A549 (cell line): ENCODE data around the gene EIF4A2. TPM values are rescaled to one million over a fixed set of nuclear protein-coding genes. Genes with fewer than 3 reads are reported as not detected.

ENCODE experiments used
- ATAC-seq, 2 experiments: fragments of 200-7000 bp in 1 of 2; fragments of >200 bp in 1 of 2; cut with Nextera tagmentation in 1 of 2; cut with Tn5 transposase in 1 of 2; 3 replicates each; pipeline versions ENCODE4 v1.8.0 to v1.9.1; 2018 to 2020; ENCODE audit warnings: mild to moderate bottlenecking in 1 of 2, moderate library complexity in 1 of 2
- CTCF ChIA-PET: fragments of 300-600 bp; sonication (Branson Sonifier 250); formaldehyde crosslinking; extraction: SDS; loops from one replicate; lab custom pipeline; 2021; ENCODE audit warnings: antibody characterized with exemption, inconsistent platforms; lab: Yijun Ruan, JAX
- POLR2A ChIA-PET: fragments of 350-600 bp; formaldehyde crosslinking; extraction: SDS; loops from one replicate; lab custom pipeline; 2021; ENCODE audit warnings: antibody characterized with exemption, inconsistent platforms; lab: Yijun Ruan, JAX
- DNase-seq, 2 experiments: peaks; one replicate each; pipeline versions ENCODE4 v3.0.0 to v3.0.0-alpha.2; 2011 to 2016; ENCODE audit warnings: low read depth in 1 of 2, low spot score in 1 of 2
- FAIRE-seq: peaks from 2 replicates; lab custom pipeline; 2011; peaks lifted over from hg19 to GRCh38; lab: Jason Lieb, UNC
- H3K27ac ChIP-seq, 2 experiments: fragments of >200 bp; sonication (Bioruptor Twin); formaldehyde crosslinking; 3 replicates each; pipeline ENCODE4 v1.5.1; 2016 to 2017
- H3K4me1 ChIP-seq: fragments of >200 bp; sonication (Bioruptor Twin); formaldehyde crosslinking; 3 replicates; pipeline ENCODE4 v1.6.1; 2016
- H3K4me2 ChIP-seq: fragments of >200 bp; sonication (Bioruptor Twin); formaldehyde crosslinking; 3 replicates; pipeline ENCODE4 v1.6.1; 2016
- H3K4me3 ChIP-seq: fragments of >200 bp; sonication (Bioruptor Twin); formaldehyde crosslinking; 3 replicates; pipeline ENCODE4 v1.5.1; 2016
- H3K9me3 ChIP-seq: fragments of >200 bp; sonication (Bioruptor Twin); formaldehyde crosslinking; 3 replicates; pipeline ENCODE4 v1.6.1; 2016
- CBX2 ChIP-seq: fragments of 200-600 bp; sonication (generic); IDR thresholded peaks from 2 replicates; pipeline ENCODE4 v1.6.1; 2016; ENCODE audit warnings: low read depth, mild to moderate bottlenecking, borderline replicate concordance
- CEBPB ChIP-seq, 2 experiments: fragments of >200 bp in 1 of 2; sonication (Bioruptor Twin) in 1 of 2; formaldehyde crosslinking in 1 of 2; IDR thresholded peaks; 2 replicates each; pipeline ENCODE4 v1.6.1; 2012 to 2016
- CHD2 ChIP-seq: fragments of 150-350 bp; IDR thresholded peaks from 2 replicates; pipeline ENCODE4 v1.6.1; 2014; ENCODE audit warnings: low read length; ENCODE audit not compliant: partially characterized antibody
- CHD4 ChIP-seq: fragments of 200-600 bp; sonication (generic); IDR thresholded peaks from 2 replicates; pipeline ENCODE4 v1.6.1; 2016; ENCODE audit warnings: antibody characterized with exemption, mild to moderate bottlenecking, borderline replicate concordance
- FOSL2 ChIP-seq, 2 experiments: fragments of 450-650 bp in 1 of 2; fragments of >200 bp in 1 of 2; sonication (Bioruptor Twin) in 1 of 2; formaldehyde crosslinking; IDR thresholded peaks; 2 replicates each; pipeline versions ENCODE4 v1.5.0 to v1.6.1; 2016 to 2020; ENCODE audit warnings: mild to moderate bottlenecking in 1 of 2, moderate library complexity in 1 of 2
- FOXS1 ChIP-seq: fragments of 250-450 bp; sonication (Bioruptor Pico); IDR thresholded peaks from 2 replicates; pipeline ENCODE4 v1.5.0; 2020; ENCODE audit warnings: mild to moderate bottlenecking, moderate library complexity
- HDAC2 ChIP-seq: fragments of 200-600 bp; sonication (generic); IDR thresholded peaks from 2 replicates; pipeline ENCODE4 v1.6.1; 2016
- HOXA7 ChIP-seq: fragments of 250-450 bp; sonication (Bioruptor Pico); IDR thresholded peaks from 2 replicates; pipeline ENCODE4 v1.5.0; 2020; ENCODE audit warnings: mild to moderate bottlenecking, moderate library complexity
- HOXB13 ChIP-seq: fragments of 250-450 bp; sonication (Bioruptor Pico); IDR thresholded peaks from 2 replicates; pipeline ENCODE4 v1.5.0; 2020; ENCODE audit warnings: low read depth, mild to moderate bottlenecking, moderate library complexity
- JUNB ChIP-seq: fragments of >200 bp; sonication (Bioruptor Twin); formaldehyde crosslinking; IDR thresholded peaks from 2 replicates; pipeline ENCODE4 v1.6.1; 2016
- KDM5A ChIP-seq: fragments of 200-600 bp; sonication (generic); IDR thresholded peaks from 2 replicates; pipeline ENCODE4 v1.6.1; 2016; ENCODE audit warnings: antibody characterized with exemption, mild to moderate bottlenecking
- MAZ ChIP-seq: fragments of 150-350 bp; IDR thresholded peaks from 2 replicates; pipeline ENCODE4 v1.6.1; 2014; ENCODE audit warnings: antibody characterized with exemption, low read depth, low read length, borderline replicate concordance
- NFE2L2 ChIP-seq: fragments of 150-350 bp; conservative IDR thresholded peaks from 2 replicates; pipeline ENCODE4 v1.6.1; 2014; ENCODE audit warnings: low read length
- NPAS2 ChIP-seq: fragments of 250-450 bp; sonication (Bioruptor Pico); IDR thresholded peaks from 2 replicates; pipeline ENCODE4 v1.8.0; 2022; ENCODE audit warnings: mild to moderate bottlenecking, moderate library complexity, borderline replicate concordance
- RCOR1 ChIP-seq: fragments of 150-350 bp; IDR thresholded peaks from 2 replicates; pipeline ENCODE4 v1.6.1; 2014; ENCODE audit warnings: antibody characterized with exemption, low read length, low read depth
- RFX5 ChIP-seq: fragments of 450-650 bp; IDR thresholded peaks from 2 replicates; pipeline ENCODE4 v1.7.1; 2014; ENCODE audit warnings: antibody characterized with exemption, mild to moderate bottlenecking, moderate library complexity
- SMC3 ChIP-seq: fragments of >200 bp; sonication (Bioruptor Twin); formaldehyde crosslinking; IDR thresholded peaks from 3 replicates; pipeline ENCODE4 v1.6.1; 2018; ENCODE audit warnings: inconsistent platforms
- SREBF2 ChIP-seq: fragments of 450-650 bp; IDR thresholded peaks from 2 replicates; pipeline ENCODE4 v1.6.1; 2014; ENCODE audit warnings: mild to moderate bottlenecking, moderate library complexity
- TFCP2L1 ChIP-seq: fragments of 250-450 bp; sonication (Bioruptor Pico); IDR thresholded peaks from 2 replicates; pipeline ENCODE4 v1.5.0; 2021; ENCODE audit warnings: mild to moderate bottlenecking
- ZC3H11A ChIP-seq: fragments of 450-650 bp; IDR thresholded peaks from 2 replicates; pipeline ENCODE4 v1.6.1; 2014; ENCODE audit warnings: antibody characterized with exemption, mild to moderate bottlenecking
- ZNF302 ChIP-seq: fragments of 250-450 bp; sonication (Bioruptor Pico); IDR thresholded peaks from 2 replicates; pipeline ENCODE4 v1.9.0; 2021; ENCODE audit warnings: inconsistent platforms, mild to moderate bottlenecking, moderate library complexity
- ZSCAN20 ChIP-seq: fragments of 250-450 bp; sonication (Bioruptor Pico); IDR thresholded peaks from 2 replicates; pipeline ENCODE4 v1.8.0; 2022; ENCODE audit warnings: mild to moderate bottlenecking, moderate library complexity
- WGBS: methylation state at CpG from one replicate; pipeline ENCODE4 v1.1.6; 2017; ENCODE audit errors: missing lambda C conversion rate; 5-methylcytosine and 5-hydroxymethylcytosine counted together
- polyA plus RNA-seq, 4 experiments: library from polyadenylated mRNA; depleted of rRNA in 3 of 4; stranded (reverse); fragments of >200 nt; fragmentation: RNase III in 1 of 4; extraction: RNeasy Plus Mini Kit Qiagen cat#74134 plus additional on column Dnase treatment in 1 of 4; gene quantifications; 2 replicates in 3 of 4; 3 replicates in 1 of 4; pipeline ENCODE4 v1.2.3, GENCODE V29; 2011 to 2017
- TF ChIP-seq, protein P1 (sequence below): fragments of >200 bp; sonication (Bioruptor Twin); formaldehyde crosslinking; IDR thresholded peaks from 2 replicates; pipeline ENCODE4 v1.6.1; 2016
- TF ChIP-seq, protein P2 (sequence below): IDR thresholded peaks from 2 replicates; pipeline ENCODE4 v1.6.1; 2012
- TF ChIP-seq, protein P3 (sequence below): fragments of 150-350 bp; IDR thresholded peaks from 2 replicates; pipeline ENCODE4 v1.6.1; 2014; ENCODE audit warnings: low read depth, mild to moderate bottlenecking, low read length
- TF ChIP-seq, protein P4 (sequence below): fragments of 450-650 bp; IDR thresholded peaks from 2 replicates; pipeline ENCODE4 v1.6.1; 2014; ENCODE audit warnings: antibody characterized with exemption
- TF ChIP-seq, protein P5 (sequence below): fragments of >200 bp; sonication (Bioruptor Twin); formaldehyde crosslinking; IDR thresholded peaks from 3 replicates; pipeline ENCODE4 v1.6.1; 2016
- TF ChIP-seq, protein P6 (sequence below): fragments of 250-450 bp; sonication (Bioruptor Pico); IDR thresholded peaks from 2 replicates; pipeline ENCODE4 v1.5.0; 2021; ENCODE audit warnings: mild to moderate bottlenecking, moderate library complexity, borderline replicate concordance
- TF ChIP-seq, protein P7 (sequence below): fragments of >200 bp; sonication (Bioruptor Twin); formaldehyde crosslinking; IDR thresholded peaks from 3 replicates; pipeline ENCODE4 v1.5.1; 2016
- TF ChIP-seq, protein P8 (sequence below): fragments of 250-450 bp; sonication (Bioruptor Pico); IDR thresholded peaks from 2 replicates; pipeline ENCODE4 v1.5.0; 2020; ENCODE audit warnings: low read depth, mild to moderate bottlenecking, moderate library complexity

EIF4A2 gene
- polyA plus RNA-seq, 2 of the 4 experiments (the other 2 are of a cell fraction) = 172 to 493 TPM

DNA sequence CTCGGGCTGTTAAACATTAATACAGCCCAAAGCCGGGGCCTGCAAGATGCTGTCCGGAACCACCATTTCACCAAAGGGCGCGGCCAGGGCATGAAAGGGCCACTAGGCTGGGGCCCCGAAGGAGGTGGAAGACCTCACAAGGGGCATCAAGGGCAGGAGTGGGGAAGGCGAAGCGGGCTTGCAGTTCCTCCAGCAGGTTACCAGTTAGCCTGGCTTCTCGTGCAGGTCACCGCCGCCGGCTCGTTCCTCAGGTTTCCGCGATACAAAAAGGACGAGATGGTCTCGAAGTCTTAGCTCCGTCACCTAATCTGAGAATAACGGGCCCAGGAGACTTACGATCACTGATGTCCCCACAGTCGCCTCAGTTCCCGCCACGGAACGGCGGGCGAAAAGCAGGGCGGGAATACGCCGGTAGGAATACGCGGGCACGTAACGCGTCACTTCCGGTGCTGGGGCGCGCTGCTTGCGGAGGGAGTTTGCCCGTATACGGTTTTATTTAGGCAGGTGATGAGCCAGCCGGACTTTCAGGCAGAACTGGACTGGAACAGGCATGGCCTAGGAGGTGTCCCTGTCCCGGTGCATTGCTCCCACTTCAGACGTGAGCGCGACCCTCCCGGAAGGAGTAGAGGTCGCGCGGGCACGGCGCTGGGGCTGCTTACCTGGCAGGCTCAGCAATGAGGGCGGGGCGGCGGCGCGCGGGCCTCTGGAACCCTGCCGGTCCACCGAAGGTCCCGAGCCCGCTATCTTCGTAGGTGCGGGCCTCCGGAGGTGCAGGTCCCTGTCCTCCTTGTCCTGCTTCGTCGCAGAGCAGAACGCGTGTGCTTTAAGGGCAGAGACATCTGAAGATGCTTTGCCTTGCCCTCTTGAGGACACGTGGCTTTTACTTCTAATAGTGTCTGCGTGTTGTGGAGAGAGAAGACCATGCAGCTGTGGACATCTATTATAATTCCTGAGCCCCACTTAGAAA, 23.0 kb downstream of the EIF4A2 start, which contains the start of gene RFC4:
Gene RFC4 (minus strand): TSS at position 394 of the 967 bp plus-strand sequence. CDS start 1,769 bp downstream, outside the sequence.
- Histone ChIP-seq H3K4me3 (peak within 1 kb of the TSS; percentile 67), H3K4me1 (peaks cover 15% of the 10 kb centered on the region; the same call in 2 of the 3 replicates), H3K27ac (peak within 1 kb of the TSS; percentile 91 to 96), H3K9me3 (no peaks in the 10 kb centered on the region), H3K4me2 (peak within 1 kb of the TSS; percentile 99)
- 2% methylated on average over 14 of the region's 70 CpGs for WGBS
- peak; percentile 63 to 79 for DNase-seq
- peak; percentile 96 to 98 for ATAC-seq
- FAIRE-seq = no peak
- ChIA-PET POLR2A (interaction anchor here (1.1 to 2.1 kb wide), 2 partner anchors 23 kb away, joined by 4 to 9 read pairs; partner anchors contain the start of gene EIF4A2), CTCF (interaction anchor here (0.6 to 3.8 kb wide), 3 partner anchors 15 to 190 kb away, joined by 3 to 15 read pairs (median 3); no protein-coding TSS in a partner anchor)
- TF ChIP-seq SMC3 (no peak), HOXB13 (CRISPR knock-in tag) (0 out of 2 replicates have a peak, but pooled peaks have one; percentile 36), CBX2 (no peak), TFCP2L1 (CRISPR knock-in tag) (no peak), CEBPB (IDR thresholded peaks at IDR 0.05) (no peak), KDM5A (peak; percentile 71), ZC3H11A (no peak), RCOR1 (no peak), FOXS1 (CRISPR knock-in tag) (no peak), MAZ (no peak), NFE2L2 (no peak), ZNF302 (no peak), CHD2 (no peak), CHD4 (no peak), ZSCAN20 (no peak), SREBF2 (no peak), RFX5 (no peak), HDAC2 (no peak), JUNB (no peak), HOXA7 (CRISPR knock-in tag) (no peak), NPAS2 (CRISPR knock-in tag) (no peak), FOSL2 (IDR thresholded peaks at IDR 0.05) (no peak), FOSL2 (CRISPR knock-in tag; IDR thresholded peaks at IDR 0.05) (no peak)
- TF ChIP-seq, protein P1, sequence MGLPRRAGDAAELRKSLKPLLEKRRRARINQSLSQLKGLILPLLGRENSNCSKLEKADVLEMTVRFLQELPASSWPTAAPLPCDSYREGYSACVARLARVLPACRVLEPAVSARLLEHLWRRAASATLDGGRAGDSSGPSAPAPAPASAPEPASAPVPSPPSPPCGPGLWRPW = no peak
- TF ChIP-seq, protein P2, sequence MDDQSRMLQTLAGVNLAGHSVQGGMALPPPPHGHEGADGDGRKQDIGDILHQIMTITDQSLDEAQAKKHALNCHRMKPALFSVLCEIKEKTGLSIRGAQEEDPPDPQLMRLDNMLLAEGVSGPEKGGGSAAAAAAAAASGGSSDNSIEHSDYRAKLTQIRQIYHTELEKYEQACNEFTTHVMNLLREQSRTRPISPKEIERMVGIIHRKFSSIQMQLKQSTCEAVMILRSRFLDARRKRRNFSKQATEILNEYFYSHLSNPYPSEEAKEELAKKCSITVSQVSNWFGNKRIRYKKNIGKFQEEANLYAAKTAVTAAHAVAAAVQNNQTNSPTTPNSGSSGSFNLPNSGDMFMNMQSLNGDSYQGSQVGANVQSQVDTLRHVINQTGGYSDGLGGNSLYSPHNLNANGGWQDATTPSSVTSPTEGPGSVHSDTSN = no peak
- TF ChIP-seq, protein P3, sequence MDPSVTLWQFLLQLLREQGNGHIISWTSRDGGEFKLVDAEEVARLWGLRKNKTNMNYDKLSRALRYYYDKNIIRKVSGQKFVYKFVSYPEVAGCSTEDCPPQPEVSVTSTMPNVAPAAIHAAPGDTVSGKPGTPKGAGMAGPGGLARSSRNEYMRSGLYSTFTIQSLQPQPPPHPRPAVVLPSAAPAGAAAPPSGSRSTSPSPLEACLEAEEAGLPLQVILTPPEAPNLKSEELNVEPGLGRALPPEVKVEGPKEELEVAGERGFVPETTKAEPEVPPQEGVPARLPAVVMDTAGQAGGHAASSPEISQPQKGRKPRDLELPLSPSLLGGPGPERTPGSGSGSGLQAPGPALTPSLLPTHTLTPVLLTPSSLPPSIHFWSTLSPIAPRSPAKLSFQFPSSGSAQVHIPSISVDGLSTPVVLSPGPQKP = no peak
- TF ChIP-seq, protein P4, sequence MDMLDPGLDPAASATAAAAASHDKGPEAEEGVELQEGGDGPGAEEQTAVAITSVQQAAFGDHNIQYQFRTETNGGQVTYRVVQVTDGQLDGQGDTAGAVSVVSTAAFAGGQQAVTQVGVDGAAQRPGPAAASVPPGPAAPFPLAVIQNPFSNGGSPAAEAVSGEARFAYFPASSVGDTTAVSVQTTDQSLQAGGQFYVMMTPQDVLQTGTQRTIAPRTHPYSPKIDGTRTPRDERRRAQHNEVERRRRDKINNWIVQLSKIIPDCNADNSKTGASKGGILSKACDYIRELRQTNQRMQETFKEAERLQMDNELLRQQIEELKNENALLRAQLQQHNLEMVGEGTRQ = no peak
- TF ChIP-seq, protein P5, sequence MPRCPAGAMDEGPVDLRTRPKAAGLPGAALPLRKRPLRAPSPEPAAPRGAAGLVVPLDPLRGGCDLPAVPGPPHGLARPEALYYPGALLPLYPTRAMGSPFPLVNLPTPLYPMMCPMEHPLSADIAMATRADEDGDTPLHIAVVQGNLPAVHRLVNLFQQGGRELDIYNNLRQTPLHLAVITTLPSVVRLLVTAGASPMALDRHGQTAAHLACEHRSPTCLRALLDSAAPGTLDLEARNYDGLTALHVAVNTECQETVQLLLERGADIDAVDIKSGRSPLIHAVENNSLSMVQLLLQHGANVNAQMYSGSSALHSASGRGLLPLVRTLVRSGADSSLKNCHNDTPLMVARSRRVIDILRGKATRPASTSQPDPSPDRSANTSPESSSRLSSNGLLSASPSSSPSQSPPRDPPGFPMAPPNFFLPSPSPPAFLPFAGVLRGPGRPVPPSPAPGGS = 0 out of 3 replicates have a peak, but pooled peaks have one; percentile 44
- TF ChIP-seq, protein P6, sequence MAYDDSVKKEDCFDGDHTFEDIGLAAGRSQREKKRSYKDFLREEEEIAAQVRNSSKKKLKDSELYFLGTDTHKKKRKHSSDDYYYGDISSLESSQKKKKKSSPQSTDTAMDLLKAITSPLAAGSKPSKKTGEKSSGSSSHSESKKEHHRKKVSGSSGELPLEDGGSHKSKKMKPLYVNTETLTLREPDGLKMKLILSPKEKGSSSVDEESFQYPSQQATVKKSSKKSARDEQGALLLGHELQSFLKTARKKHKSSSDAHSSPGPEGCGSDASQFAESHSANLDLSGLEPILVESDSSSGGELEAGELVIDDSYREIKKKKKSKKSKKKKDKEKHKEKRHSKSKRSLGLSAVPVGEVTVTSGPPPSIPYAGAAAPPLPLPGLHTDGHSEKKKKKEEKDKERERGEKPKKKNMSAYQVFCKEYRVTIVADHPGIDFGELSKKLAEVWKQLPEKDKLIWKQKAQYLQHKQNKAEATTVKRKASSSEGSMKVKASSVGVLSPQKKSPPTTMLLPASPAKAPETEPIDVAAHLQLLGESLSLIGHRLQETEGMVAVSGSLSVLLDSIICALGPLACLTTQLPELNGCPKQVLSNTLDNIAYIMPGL (CRISPR knock-in tag) = no peak
- TF ChIP-seq, protein P7, sequence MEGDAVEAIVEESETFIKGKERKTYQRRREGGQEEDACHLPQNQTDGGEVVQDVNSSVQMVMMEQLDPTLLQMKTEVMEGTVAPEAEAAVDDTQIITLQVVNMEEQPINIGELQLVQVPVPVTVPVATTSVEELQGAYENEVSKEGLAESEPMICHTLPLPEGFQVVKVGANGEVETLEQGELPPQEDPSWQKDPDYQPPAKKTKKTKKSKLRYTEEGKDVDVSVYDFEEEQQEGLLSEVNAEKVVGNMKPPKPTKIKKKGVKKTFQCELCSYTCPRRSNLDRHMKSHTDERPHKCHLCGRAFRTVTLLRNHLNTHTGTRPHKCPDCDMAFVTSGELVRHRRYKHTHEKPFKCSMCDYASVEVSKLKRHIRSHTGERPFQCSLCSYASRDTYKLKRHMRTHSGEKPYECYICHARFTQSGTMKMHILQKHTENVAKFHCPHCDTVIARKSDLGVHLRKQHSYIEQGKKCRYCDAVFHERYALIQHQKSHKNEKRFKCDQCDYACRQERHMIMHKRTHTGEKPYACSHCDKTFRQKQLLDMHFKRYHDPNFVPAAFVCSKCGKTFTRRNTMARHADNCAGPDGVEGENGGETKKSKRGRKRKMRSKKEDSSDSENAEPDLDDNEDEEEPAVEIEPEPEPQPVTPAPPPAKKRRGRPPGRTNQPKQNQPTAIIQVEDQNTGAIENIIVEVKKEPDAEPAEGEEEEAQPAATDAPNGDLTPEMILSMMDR = no peak
- TF ChIP-seq, protein P8, sequence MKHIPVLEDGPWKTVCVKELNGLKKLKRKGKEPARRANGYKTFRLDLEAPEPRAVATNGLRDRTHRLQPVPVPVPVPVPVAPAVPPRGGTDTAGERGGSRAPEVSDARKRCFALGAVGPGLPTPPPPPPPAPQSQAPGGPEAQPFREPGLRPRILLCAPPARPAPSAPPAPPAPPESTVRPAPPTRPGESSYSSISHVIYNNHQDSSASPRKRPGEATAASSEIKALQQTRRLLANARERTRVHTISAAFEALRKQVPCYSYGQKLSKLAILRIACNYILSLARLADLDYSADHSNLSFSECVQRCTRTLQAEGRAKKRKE (CRISPR knock-in tag) = no peak
